ENCODE results near the gene METAP2. TPM values are rescaled to one million over a fixed set of nuclear protein-coding genes. Genes with fewer than 3 reads are reported as not detected.

The METAP2 gene
- total RNA-seq, 1 donor from 2014 or later = 54.0 TPM

GRCh38 chr12:95549392-95550084, 75.6 kb downstream of the METAP2 start:
- peaks cover 9% of the 10 kb centered on the region for H3K27me3 ChIP-seq (ENCODE audit: low read depth)
- no peaks in the 10 kb centered on the region for H3K36me3 ChIP-seq
- ATAC-seq = no peak

GRCh38 chr12:95551305-95551704, 77.4 kb downstream of the METAP2 start, which contains the start of gene USP44:
Gene USP44, minus strand, starts transcription at chr12:95551476. Its CDS starts 17,220 bp downstream, at chr12:95534256.
- peaks cover 7% of the 10 kb centered on the region for H3K9me3 ChIP-seq
- no peaks in the 10 kb centered on the region for H3K36me3 ChIP-seq
- DNase-seq (no peak), ATAC-seq (no peak)
- no peak for TF ChIP-seq CTCF (IDR thresholded peaks at IDR 0.05)
- H3K27ac ChIP-seq = no peak within 1 kb of the TSS
- intact Hi-C loops (cut with DNase I) = no loop called here
- H3K4me3 ChIP-seq = no peak within 1 kb of the TSS
- H3K4me1 ChIP-seq = peaks cover 14% of the 10 kb centered on the region
- peaks cover 9% of the 10 kb centered on the region for H3K27me3 ChIP-seq (ENCODE audit: low read depth)

More at GRCh38 chr12:95549392-95550084, 75.6 kb downstream of the METAP2 start:
- Histone ChIP-seq H3K9me3 (peaks cover 7% of the 10 kb centered on the region), H3K4me1 (peaks cover 14% of the 10 kb centered on the region), H3K4me3 (peak overlapping the region; percentile 71), H3K27ac (peak overlapping the region; percentile 86)
- no peak for TF ChIP-seq CTCF (IDR thresholded peaks at IDR 0.05)
- intact Hi-C loops (cut with DNase I) = no loop called here
- no peak for DNase-seq

- DNase-seq (no peak), ATAC-seq (no peak)
- Histone ChIP-seq H3K9me3 (peaks cover 7% of the 10 kb centered on the region), H3K36me3 (no peaks in the 10 kb centered on the region), H3K4me1 (peaks cover 10% of the 10 kb centered on the region), H3K4me3 (no peak overlapping the region), H3K27me3 (ENCODE audit: low read depth) (peaks cover 9% of the 10 kb centered on the region), H3K27ac (no peak overlapping the region)
- TF ChIP-seq CTCF (IDR thresholded peaks at IDR 0.05) = no peak
- intact Hi-C loops (cut with DNase I) = no loop called here
Observed at GRCh38 chr12:95551913-95552516, 78.1 kb downstream of the METAP2 start.

- peaks cover 3% of the 10 kb centered on the region for H3K27me3 ChIP-seq (ENCODE audit: low read depth)
- H3K27ac ChIP-seq = no peak overlapping the region
- H3K4me3 ChIP-seq = no peak overlapping the region
- H3K9me3 ChIP-seq = peaks cover 7% of the 10 kb centered on the region
- H3K4me1 ChIP-seq = peaks cover 1% of the 10 kb centered on the region
- TF ChIP-seq CTCF (IDR thresholded peaks at IDR 0.05) = no peak
- intact Hi-C loops (cut with DNase I) = no loop called here
- no peaks in the 10 kb centered on the region for H3K36me3 ChIP-seq
- DNase-seq = no peak
- no peak for ATAC-seq
Observed at GRCh38 chr12:95553197-95553943, 79.4 kb downstream of the METAP2 start.

- H3K27me3 ChIP-seq (ENCODE audit: low read depth) = no peaks in the 10 kb centered on the region
- ATAC-seq (no peak), DNase-seq (no peak)
- H3K36me3 ChIP-seq = no peaks in the 10 kb centered on the region
- H3K27ac ChIP-seq = no peak overlapping the region
- intact Hi-C loops (cut with DNase I) = no loop called here
- peaks cover 3% of the 10 kb centered on the region for H3K9me3 ChIP-seq
- H3K4me3 ChIP-seq = no peak overlapping the region
- TF ChIP-seq CTCF (IDR thresholded peaks at IDR 0.05) = no peak
- no peaks in the 10 kb centered on the region for H3K4me1 ChIP-seq
Observed at GRCh38 chr12:95554532-95555071, 80.7 kb downstream of the METAP2 start.
